Stomach (tissue), 9 donors: Measurements from ENCODE around the gene SERPINA10. TPM values are rescaled to one million over a fixed set of nuclear protein-coding genes. Genes with fewer than 3 reads are reported as not detected.

Experiments
- DNase-seq, 2 donors: peaks; one replicate each; pipeline versions ENCODE4 v3.0.0 to v3.0.0-alpha.2; 2013 to 2019
- H3K27ac ChIP-seq, 5 donors: fragments of 200-600 bp in 4 of 5; sonication (generic) in 4 of 5; one replicate each; pipeline ENCODE4 v1.5.1; 2013 to 2019; ENCODE audit warnings: mild to moderate bottlenecking in 1 of 5, moderate library complexity in 1 of 5
- H3K27me3 ChIP-seq, 3 donors: fragments of 200-600 bp; sonication (generic); one replicate each; pipeline ENCODE4 v1.5.1; 2017 to 2019; ENCODE audit warnings: mixed run types in 1 of 3
- H3K36me3 ChIP-seq, 4 donors: fragments of 200-600 bp; sonication (generic); 1 replicate in 3 of 4; 2 replicates in 1 of 4; pipeline ENCODE4 v1.5.1; 2016 to 2019
- H3K4me1 ChIP-seq, 4 donors: fragments of 200-600 bp; sonication (generic); one replicate each; pipeline ENCODE4 v1.5.1; 2016 to 2019
- H3K4me3 ChIP-seq, 4 donors: fragments of 200-600 bp; sonication (generic) in 3 of 4; one replicate each; pipeline ENCODE4 v1.5.1; 2016 to 2019; ENCODE audit warnings: mild to moderate bottlenecking in 1 of 4
- H3K9me3 ChIP-seq, 4 donors: fragments of 200-600 bp; sonication (generic); one replicate each; pipeline ENCODE4 v1.5.1; 2016 to 2019
- EP300 ChIP-seq: sonication (generic); formaldehyde crosslinking; IDR thresholded peaks from one replicate; pipeline ENCODE4 v1.6.1; 2017; ENCODE audit warnings: antibody characterized with exemption
- POLR2A ChIP-seq, 4 donors: fragments of 450-650 bp; IDR thresholded peaks; one replicate each; pipeline ENCODE4 v1.6.1; 2016; ENCODE audit warnings: antibody characterized with exemption in 4 of 4, control low read depth in 2 of 4, mild to moderate bottlenecking in 1 of 4, moderate library complexity in 1 of 4
- POLR2AphosphoS5 ChIP-seq, 3 donors: sonication (generic); formaldehyde crosslinking; IDR thresholded peaks; one replicate each; pipeline ENCODE4 v1.6.1; 2016; ENCODE audit warnings: antibody characterized with exemption in 3 of 3
- WGBS, 5 donors: extraction: QIAGEN DNeasy Blood & Tissue Kit in 3 of 5; methylation state at CpG; one replicate each; pipeline versions ENCODE4 v1.1.5 to v1.1.7; 2013 to 2018; 5-methylcytosine and 5-hydroxymethylcytosine counted together
- intact Hi-C: fragments of 100-400 bp; cut with DNase I; formaldehyde crosslinking; loops from one replicate; pipeline ENCODE4 v1.15.1; 2023; ENCODE audit warnings: low total_unique reads
- polyA plus RNA-seq, 3 donors: library from polyadenylated mRNA; stranded (reverse); fragments of 200-250 nt; gene quantifications; one replicate each; pipeline ENCODE4 v1.2.3, GENCODE V29; 2013
- total RNA-seq, 5 donors: library from RNA; depleted of rRNA; stranded (reverse); fragments of >200 nt; gene quantifications; one replicate each; pipeline versions ENCODE4 v1.1.0 to v1.2.3, GENCODE V29; 2014 to 2016
- TF ChIP-seq, protein P1 (sequence below), 7 experiments: fragments of 450-650 bp in 4 of 7; fragments of 200-600 bp in 3 of 7; sonication (generic) in 3 of 7; IDR thresholded peaks; one replicate each; pipeline ENCODE4 v1.5.1; 2016 to 2019; ENCODE audit warnings: antibody characterized with exemption in 7 of 7, control low read depth in 2 of 7, mild to moderate bottlenecking in 1 of 7
- donor health status: healthy with polysubstance abuse.
- donor health status: Bipolar disorder and iron deficiency.
- donor health status: healthy.

The SERPINA10 gene
- total and polyA plus RNA-seq, 8 donors = 0.10 to 0.37 TPM; not detected in 6

DNA sequence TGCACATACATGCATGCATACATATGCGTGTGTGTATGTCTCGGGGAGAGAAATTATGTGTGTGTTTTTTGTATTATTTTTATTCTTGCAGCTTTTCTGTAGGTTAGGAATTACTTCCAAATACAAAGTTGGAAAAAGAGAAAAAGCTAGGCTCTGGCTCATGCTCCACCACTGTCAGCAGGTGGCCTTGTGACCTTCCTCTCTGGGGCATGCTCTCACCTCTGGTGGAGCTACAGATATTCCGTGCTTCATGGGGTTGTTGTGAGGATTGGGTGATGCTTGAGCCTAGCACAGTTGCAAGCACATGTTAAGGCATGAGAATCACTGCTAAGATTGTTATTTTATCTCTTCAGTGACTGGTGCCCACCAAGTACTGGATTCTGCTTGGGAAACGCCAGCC lies 36.8 kb upstream of the SERPINA10 start:
- intact Hi-C loops = no loop called here
- TF ChIP-seq POLR2A (IDR thresholded peaks at IDR 0.05) = no peak
- no peak for TF ChIP-seq EP300
- no peak for TF ChIP-seq POLR2AphosphoS5 (IDR thresholded peaks at IDR 0.05)
- TF ChIP-seq, protein P1, sequence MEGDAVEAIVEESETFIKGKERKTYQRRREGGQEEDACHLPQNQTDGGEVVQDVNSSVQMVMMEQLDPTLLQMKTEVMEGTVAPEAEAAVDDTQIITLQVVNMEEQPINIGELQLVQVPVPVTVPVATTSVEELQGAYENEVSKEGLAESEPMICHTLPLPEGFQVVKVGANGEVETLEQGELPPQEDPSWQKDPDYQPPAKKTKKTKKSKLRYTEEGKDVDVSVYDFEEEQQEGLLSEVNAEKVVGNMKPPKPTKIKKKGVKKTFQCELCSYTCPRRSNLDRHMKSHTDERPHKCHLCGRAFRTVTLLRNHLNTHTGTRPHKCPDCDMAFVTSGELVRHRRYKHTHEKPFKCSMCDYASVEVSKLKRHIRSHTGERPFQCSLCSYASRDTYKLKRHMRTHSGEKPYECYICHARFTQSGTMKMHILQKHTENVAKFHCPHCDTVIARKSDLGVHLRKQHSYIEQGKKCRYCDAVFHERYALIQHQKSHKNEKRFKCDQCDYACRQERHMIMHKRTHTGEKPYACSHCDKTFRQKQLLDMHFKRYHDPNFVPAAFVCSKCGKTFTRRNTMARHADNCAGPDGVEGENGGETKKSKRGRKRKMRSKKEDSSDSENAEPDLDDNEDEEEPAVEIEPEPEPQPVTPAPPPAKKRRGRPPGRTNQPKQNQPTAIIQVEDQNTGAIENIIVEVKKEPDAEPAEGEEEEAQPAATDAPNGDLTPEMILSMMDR (IDR thresholded peaks at IDR 0.05) = no peak
- H3K27me3 ChIP-seq = peaks cover 0 to 4% (median 0%) of the 10 kb centered on the region in 3 donors
- DNase-seq = no peak
- no peak overlapping the region for H3K4me3 ChIP-seq
- H3K27ac ChIP-seq = no peak overlapping the region
- no peaks in the 10 kb centered on the region for H3K9me3 ChIP-seq
- no peaks in the 10 kb centered on the region for H3K36me3 ChIP-seq
- whole genome bisulfite sequencing, 5 donors = 86 to 94% (median 90%) methylated on average over 4 of the region's 4 CpGs
- no peaks in the 10 kb centered on the region for H3K4me1 ChIP-seq

DNA sequence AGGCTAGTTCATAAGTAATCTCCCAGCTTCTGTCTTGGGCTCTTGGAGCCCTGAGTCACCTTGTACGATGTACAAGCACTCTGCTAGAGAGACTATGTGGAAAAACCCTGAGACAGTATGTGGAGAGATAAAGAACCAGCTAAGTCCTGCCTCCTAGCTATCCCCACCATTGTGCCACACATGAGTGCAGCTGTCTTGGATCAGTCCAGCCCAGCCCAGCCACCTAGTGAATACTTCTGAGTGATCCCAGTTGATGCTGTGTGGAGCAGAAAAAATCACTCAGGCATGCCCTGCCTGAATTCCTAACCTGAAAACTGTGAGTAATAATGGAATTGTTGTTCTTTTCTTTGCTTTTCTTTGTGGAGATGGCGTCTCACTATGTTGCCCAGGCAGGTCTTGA lies 35.1 kb upstream of the SERPINA10 start:
- H3K27me3 ChIP-seq = peaks cover 0 to 4% (median 0%) of the 10 kb centered on the region in 3 donors
- no peak overlapping the region for H3K27ac ChIP-seq
- TF ChIP-seq EP300 (no peak), POLR2AphosphoS5 (IDR thresholded peaks at IDR 0.05) (no peak), POLR2A (IDR thresholded peaks at IDR 0.05) (no peak)
- TF ChIP-seq, protein P1 (IDR thresholded peaks at IDR 0.05) = no peak
- 74 to 88% (median 85%) methylated on average over 2 of the region's 2 CpGs for WGBS, 5 donors
- no peaks in the 10 kb centered on the region for H3K4me1 ChIP-seq
- H3K36me3 ChIP-seq = no peaks in the 10 kb centered on the region
- intact Hi-C loops = no loop called here
- no peak overlapping the region for H3K4me3 ChIP-seq
- H3K9me3 ChIP-seq = no peaks in the 10 kb centered on the region
- no peak for DNase-seq

DNA sequence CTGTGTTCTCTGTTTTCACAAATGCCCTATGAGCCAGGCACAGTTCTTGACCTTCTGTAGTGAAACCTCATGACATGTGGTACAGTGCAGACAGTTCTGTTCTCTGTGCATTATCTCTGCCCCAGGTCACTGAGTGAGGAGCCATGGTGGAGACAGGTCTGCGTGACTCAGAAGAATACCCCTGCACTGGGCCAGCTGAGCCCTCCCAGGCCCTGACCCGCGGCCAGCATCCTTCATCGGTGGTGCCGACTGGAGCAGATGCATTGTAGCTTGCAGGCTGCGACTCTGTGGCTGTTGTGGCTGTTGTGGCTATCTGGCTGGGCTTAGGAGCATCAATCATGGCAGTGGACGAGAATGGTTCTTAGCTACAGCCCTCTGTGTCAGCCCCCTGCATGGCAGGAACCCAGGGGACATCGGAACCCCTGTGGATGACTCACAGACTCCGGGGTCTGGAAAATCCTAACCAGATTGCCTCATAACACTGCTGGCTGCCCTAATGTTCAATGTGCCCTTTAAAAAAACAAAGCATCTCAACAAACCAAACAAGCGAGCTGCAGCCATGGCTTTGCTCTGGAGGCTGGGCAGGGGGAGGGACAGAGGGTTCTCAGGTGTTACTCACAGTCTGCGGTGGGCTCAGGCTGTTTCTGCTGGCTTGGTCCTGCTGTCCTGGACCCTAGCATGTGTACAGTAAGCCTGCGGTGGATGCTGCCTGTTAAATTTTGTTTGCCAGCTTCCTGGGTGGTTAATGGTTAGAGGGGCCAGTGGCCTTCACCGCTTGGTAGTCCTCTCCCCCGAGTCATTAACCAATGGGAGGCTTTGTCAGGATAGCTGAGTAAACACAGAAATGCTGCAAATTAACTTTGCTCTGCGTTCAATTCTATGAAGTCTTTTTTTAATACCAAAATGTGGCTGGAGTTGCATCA lies 29.8 kb upstream of the SERPINA10 start, which contains the start of gene SERPINA6:
TSS of gene SERPINA6 (minus strand) at position 689 of the 923 bp plus-strand sequence. CDS start 8,688 bp downstream, outside the sequence.
- H3K4me3 ChIP-seq = no peak within 1 kb of the TSS
- intact Hi-C loops = no loop called here
- 43 to 56% (median 52%) methylated on average over 10 to 15 of the region's 15 CpGs for WGBS, 5 donors
- TF ChIP-seq, protein P1 (IDR thresholded peaks at IDR 0.05) = no peak
- no peak for TF ChIP-seq POLR2AphosphoS5 (IDR thresholded peaks at IDR 0.05)
- TF ChIP-seq POLR2A (IDR thresholded peaks at IDR 0.05) = no peak
- TF ChIP-seq EP300 = no peak
- H3K27me3 ChIP-seq = peaks cover 0 to under 1% (median 0%) of the 10 kb centered on the region in 3 donors
- no peaks in the 10 kb centered on the region for H3K4me1 ChIP-seq
- H3K36me3 ChIP-seq = no peaks in the 10 kb centered on the region
- DNase-seq = no peak
- no peaks in the 10 kb centered on the region for H3K9me3 ChIP-seq
- no peak within 1 kb of the TSS for H3K27ac ChIP-seq

DNA sequence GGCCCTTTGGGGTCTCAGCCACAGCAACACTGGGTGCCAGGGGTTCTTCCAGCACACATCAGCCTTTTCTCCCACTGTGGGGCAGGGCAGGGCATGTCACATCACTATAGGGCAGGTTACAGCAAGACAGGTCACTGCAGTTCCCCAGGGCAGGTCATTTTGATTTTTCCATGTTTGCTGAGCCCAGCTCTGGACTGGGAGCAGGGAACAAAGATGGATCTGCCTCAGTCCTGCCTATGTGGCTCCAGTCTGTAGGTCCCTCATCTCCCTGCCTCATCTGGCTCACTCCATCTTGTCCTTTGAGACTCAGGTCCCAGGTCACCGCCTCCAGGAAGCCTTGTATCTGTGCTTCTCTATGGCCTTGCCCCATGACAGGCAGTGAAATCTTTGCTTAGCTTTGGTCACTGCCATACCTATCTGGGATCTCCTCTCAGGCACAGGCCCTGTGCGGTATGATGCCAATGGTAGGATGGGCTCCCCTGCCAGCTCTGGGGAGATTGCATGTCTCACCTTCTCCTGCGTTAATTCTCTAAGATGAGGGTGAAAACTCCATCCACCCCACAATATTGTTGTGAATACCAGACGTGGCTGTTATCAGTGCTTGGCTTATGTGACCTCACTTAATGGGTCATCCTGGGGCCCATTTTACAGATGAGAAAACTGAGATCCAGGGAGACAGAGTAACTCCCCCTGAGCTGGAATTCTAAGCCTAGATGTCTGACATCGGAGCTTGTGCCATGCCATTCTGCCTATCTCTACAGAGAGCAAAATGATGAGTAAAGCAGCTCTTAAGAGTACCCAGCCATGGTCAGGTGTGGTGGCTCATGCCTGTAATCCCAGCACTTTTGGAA lies 28.6 kb upstream of the SERPINA10 start:
- no peaks in the 10 kb centered on the region for H3K36me3 ChIP-seq
- H3K27me3 ChIP-seq = no peaks in the 10 kb centered on the region
- H3K4me1 ChIP-seq = no peaks in the 10 kb centered on the region
- H3K27ac ChIP-seq = no peak overlapping the region
- H3K9me3 ChIP-seq = no peaks in the 10 kb centered on the region
- TF ChIP-seq, protein P1 (IDR thresholded peaks at IDR 0.05) = no peak
- intact Hi-C loops = no loop called here
- DNase-seq = no peak
- WGBS, 5 donors = 76 to 84% (median 79%) methylated on average over 4 to 5 of the region's 5 CpGs
- no peak overlapping the region for H3K4me3 ChIP-seq
